Fibroblast of mammary gland (primary cell): ENCODE results near the gene AZU1.

Experiments
- DNase-seq: peaks from one replicate; pipeline ENCODE4 v3.0.0-alpha.2; 2010; ENCODE audit warnings: low read depth
- H3K4me3 ChIP-seq: 2 replicates; pipeline ENCODE4 v1.5.1; 2011; ENCODE audit warnings: low read depth, mild to moderate bottlenecking, low read length, moderate library complexity; ENCODE audit not compliant: control insufficient read depth
- TF ChIP-seq, protein P1 (sequence below): conservative IDR thresholded peaks from 2 replicates; pipeline ENCODE4 v1.5.1; 2011; ENCODE audit warnings: low read depth, low read length, inconsistent platforms; ENCODE audit not compliant: control insufficient read depth, insufficient read depth

The AZU1 gene

DNA sequence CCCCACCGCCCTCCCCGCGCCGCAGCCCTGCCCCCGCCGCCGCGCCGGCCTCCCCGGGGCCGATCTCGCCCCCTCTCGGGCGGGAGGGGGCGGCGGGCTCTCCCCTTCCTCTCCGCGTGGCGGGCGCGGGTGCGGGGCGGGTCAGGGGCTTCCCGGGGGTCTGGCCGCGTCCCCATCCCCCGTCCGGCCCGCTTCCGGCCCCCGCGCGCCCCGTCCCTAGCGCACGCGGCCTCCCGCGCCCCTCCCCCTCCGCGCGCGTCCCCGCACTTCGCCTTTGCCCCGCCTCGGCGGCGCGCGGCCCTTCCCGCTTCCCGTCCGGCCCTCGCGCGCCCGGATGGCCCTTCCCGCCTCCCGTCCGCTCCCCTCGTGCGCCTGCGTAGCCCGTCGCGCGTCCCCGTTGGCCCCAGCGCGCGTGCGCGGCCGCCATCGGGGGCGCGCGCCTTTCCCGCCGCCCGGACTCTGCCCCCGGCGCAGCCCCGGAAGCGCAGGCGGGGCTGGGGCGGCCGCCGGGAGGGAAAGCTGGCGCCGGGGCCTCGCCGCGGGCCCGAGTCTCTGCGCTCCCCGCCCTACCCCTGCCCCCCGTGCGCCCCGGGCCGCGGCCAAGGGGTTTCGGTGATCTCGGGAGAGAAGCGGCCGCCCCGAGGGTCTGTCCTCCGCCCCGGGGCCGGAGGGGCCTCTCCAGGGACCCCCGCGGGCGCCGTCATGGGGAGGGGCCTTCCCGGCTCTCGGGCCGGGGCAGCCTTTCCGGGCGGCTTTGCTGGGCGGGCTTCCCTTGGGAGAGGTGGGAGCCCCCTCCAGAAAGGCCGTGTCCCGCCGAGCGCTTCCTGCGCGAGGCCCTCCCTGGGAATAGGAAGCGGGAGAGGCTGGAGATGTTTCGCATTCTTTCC is 29.9 kb upstream of the AZU1 start:
- peak; percentile 85 for DNase-seq
- TF ChIP-seq, protein P1, sequence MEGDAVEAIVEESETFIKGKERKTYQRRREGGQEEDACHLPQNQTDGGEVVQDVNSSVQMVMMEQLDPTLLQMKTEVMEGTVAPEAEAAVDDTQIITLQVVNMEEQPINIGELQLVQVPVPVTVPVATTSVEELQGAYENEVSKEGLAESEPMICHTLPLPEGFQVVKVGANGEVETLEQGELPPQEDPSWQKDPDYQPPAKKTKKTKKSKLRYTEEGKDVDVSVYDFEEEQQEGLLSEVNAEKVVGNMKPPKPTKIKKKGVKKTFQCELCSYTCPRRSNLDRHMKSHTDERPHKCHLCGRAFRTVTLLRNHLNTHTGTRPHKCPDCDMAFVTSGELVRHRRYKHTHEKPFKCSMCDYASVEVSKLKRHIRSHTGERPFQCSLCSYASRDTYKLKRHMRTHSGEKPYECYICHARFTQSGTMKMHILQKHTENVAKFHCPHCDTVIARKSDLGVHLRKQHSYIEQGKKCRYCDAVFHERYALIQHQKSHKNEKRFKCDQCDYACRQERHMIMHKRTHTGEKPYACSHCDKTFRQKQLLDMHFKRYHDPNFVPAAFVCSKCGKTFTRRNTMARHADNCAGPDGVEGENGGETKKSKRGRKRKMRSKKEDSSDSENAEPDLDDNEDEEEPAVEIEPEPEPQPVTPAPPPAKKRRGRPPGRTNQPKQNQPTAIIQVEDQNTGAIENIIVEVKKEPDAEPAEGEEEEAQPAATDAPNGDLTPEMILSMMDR = no peak
- H3K4me3 ChIP-seq = peak overlapping the region; percentile 88

DNA sequence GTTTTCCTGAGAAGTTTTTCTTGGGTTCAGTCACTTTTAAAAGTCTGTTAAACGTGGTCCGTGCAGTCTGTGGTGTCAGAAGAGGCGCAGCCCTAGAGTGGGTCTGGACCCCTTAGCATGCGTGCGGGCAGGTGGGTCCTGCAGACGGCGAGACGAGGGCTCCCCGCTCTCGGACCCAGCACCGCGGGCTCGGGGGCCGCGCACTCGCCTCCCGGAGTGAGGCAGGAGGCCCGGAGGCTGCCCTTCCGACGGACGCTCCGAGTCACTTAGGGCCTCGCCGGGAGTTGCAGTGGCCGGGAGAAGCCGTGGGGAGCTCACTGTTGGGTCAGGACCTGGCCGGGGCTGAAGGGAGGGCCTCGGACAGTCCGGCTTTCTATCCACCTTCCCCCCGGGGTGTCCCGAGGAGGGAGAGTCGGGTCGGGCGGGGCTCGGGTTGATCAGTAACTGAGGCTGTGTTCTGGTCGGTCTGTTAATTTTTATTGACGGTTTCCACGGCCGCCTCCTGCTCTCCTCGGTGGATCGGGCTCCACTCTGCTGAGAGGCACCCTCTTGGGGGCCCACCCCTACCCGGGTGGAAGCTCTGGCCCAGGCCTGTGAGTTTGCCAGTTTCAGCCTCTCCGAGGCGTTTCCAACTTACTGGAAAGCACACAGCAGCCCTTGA is 29.1 kb upstream of the AZU1 start:
- TF ChIP-seq, protein P1 = no peak
- no peak for DNase-seq

DNA sequence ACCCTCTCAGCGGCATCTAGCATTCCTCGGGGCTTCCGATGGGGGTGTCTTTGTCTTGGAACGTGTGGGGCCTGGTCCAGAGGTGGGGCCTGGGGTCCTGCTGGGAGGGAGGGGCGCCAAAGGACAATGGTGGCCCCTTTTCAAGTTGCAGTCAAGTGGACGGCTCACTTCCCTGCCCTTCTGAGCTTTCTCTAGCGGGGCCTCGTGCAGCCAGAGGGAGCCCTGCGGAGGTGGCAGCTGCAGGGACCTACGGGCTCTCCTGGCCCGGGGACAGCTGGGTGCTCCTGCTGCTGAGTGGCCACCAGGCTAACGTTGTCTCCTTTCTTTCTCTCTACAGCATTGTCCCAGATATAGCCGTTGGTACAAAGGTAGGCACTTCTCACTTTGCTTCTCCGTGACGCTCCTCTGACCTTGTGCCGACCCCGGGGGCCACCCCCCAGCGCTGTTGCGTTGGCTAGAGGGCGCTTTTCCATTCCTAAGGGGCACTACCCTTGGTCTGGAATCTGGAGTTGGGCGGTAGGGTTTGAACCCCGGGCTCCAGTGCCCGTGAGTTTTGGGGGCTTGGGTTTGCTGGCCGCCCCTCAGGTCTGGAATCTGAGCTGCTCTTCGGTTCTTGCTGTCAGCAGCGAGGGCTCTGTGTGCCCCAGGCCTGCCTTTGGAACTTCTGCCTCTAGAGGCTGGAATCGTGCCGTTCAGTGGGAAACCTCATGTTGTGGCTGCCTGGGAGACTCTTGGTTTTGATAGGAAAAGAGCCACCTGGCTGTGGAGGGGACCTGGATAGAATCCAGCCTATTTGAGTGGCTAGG is 28.4 kb upstream of the AZU1 start:
- H3K4me3 ChIP-seq = peak overlapping the region; percentile 88
- DNase-seq = peak; percentile 53
- TF ChIP-seq, protein P1 = peak; percentile 12

More for the DNA sequence above, 29.1 kb upstream of the AZU1 start:
- H3K4me3 ChIP-seq = peak overlapping the region; percentile 88

DNA sequence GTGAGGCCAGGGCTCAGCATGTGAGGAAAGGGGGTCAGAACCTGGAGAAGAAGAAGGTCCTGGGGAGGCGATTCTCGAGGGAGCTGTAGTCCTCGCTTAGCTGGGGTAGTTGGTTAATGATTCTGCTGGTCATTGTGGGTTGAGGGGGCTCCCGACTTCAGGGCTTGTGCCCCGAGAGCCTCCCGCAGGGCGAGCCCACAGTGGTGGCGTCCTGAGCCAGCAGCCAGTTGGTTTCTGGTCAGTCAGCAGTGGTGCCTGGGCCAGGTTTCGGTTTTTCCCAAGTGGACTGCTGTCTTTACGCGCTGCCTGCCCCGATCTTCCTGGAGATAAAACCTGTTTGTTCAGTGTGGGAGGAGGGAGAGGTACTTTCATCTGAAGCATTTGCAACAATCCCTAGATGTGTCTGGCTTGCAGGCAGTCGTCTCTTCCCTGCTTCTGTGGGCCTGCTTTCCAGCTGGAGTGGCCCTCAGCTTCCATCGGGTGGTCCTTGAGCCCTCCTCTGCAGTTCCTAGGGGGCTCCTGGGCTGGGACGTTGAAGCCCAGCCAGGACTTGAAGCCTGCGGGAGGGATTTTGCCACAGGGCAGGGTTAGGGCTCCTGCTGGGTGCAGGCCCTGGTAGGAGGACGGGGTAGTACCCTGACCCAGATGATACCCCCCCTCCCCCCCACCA is 27.1 kb upstream of the AZU1 start:
- peak overlapping the region; percentile 38 for H3K4me3 ChIP-seq
- peak; percentile 44 for DNase-seq
- TF ChIP-seq, protein P1 = no peak

DNA sequence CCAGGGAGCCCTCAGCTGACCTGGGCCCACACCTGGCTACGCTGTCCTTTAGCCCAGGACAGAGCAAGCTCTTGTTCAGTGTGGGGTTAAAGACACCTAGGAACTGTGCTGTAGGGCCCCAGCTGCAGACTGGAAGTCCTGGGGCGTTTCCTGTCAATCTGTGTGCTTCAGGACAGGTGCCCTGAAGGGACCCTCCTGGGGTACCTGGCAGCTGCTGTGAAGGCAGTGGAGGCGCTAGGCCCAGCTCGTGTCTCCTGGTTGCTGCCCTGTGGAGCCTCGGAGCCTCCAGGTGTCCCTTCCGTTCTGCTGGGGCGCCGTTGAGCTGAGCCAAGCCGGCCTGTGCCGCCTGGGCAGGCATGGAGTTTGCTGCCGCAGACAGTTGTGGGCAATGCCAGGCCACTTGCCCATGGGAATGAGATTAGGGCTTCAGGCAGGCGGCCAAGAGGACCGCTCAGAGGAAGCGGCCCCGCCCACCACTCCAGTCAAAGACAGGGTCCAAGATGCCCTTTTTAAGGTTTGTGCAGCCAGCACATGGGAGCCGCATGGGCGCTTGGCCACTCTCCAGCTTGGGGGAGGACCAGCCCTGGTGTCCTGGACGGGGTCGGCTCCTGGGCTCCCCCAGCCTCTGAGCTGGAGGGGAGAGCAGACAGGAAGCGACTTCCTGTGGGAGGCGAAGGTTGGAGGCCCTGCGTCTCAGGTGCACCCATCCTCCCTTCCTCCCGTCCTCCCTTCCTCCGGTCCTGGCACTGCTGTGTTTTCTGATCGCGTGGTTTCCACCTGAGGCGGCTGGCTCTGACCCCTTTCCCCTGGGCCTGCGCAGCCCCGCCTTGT is 26.4 kb upstream of the AZU1 start:
- TF ChIP-seq, protein P1 = no peak
- peak; percentile 55 for DNase-seq
- peak overlapping the region; percentile 38 for H3K4me3 ChIP-seq
